Suprapubic skin (tissue), 4 donors: ENCODE data around the gene PRDM5. TPM values are rescaled to one million over a fixed set of nuclear protein-coding genes. Genes with fewer than 3 reads are reported as not detected.

Experiments
- DNase-seq, 2 donors: peaks; one replicate each; pipeline ENCODE4 v3.0.0-alpha.2; 2019; ENCODE audit warnings: low spot score in 2 of 2
- H3K27ac ChIP-seq: fragments of 200-600 bp; sonication (generic); one replicate; pipeline ENCODE4 v1.5.1; 2019
- H3K27me3 ChIP-seq: fragments of 200-600 bp; sonication (generic); one replicate; pipeline ENCODE4 v1.5.1; 2019
- H3K36me3 ChIP-seq: fragments of 200-600 bp; sonication (generic); one replicate; pipeline ENCODE4 v1.5.1; 2019
- H3K4me1 ChIP-seq: fragments of 200-600 bp; sonication (generic); one replicate; pipeline ENCODE4 v1.5.1; 2019
- H3K4me3 ChIP-seq: fragments of 200-600 bp; sonication (generic); one replicate; pipeline ENCODE4 v1.5.1; 2019; ENCODE audit warnings: mild to moderate bottlenecking
- H3K9me3 ChIP-seq: fragments of 200-600 bp; sonication (generic); one replicate; pipeline ENCODE4 v1.5.1; 2019
- EP300 ChIP-seq: sonication (generic); formaldehyde crosslinking; IDR thresholded peaks from one replicate; pipeline ENCODE4 v1.6.1; 2017; ENCODE audit warnings: antibody characterized with exemption
- POLR2A ChIP-seq, 2 donors: fragments of 450-650 bp; IDR thresholded peaks; one replicate each; pipeline ENCODE4 v1.6.1; 2017; ENCODE audit warnings: antibody characterized with exemption in 2 of 2, mild to moderate bottlenecking in 2 of 2, moderate library complexity in 2 of 2
- POLR2AphosphoS5 ChIP-seq, 3 donors: sonication (generic); formaldehyde crosslinking; IDR thresholded peaks; one replicate each; pipeline ENCODE4 v1.6.1; 2017; ENCODE audit warnings: antibody characterized with exemption in 3 of 3
- WGBS: methylation state at CpG from one replicate; pipeline ENCODE4 v1.1.5; 2018; 5-methylcytosine and 5-hydroxymethylcytosine counted together
- total RNA-seq, 4 donors: library from RNA; depleted of rRNA; stranded (reverse); fragments of >200 nt; gene quantifications; one replicate each; pipeline ENCODE4 v1.1.0, GENCODE V29; 2016
- TF ChIP-seq, protein P1 (sequence below), 2 donors: fragments of 200-600 bp in 1 of 2; fragments of 450-650 bp in 1 of 2; sonication (generic) in 1 of 2; IDR thresholded peaks; one replicate each; pipeline ENCODE4 v1.5.1; 2016 to 2019; ENCODE audit warnings: antibody characterized with exemption in 2 of 2, mild to moderate bottlenecking in 1 of 2, moderate library complexity in 1 of 2

PRDM5 gene
- total RNA-seq, 4 donors from 2014 or later: 3.0 to 12.0 (median 4.5) TPM

DNA sequence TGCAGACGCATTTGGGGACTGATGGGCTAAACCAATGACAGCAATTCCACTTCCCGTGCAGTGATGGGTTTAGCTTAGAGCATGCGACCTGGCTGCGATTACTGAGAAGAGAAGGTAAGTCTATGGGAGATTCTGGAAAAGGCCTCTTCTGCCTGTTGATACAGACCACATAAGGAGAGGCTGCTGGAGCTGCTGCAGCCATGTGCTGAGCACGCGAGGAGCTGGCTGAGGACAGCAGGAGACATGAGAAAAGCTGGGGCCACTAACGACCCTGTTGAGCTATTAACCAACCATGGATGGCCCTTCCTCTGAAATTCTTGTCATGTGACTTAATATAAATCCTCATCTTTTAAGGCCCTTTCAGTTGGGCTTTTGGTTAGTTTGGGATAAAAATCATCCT, 199.9 kb downstream of the PRDM5 start:
- Histone ChIP-seq H3K27ac (no peak overlapping the region), H3K4me1 (no peaks in the 10 kb centered on the region), H3K4me3 (no peak overlapping the region), H3K9me3 (no peaks in the 10 kb centered on the region), H3K36me3 (no peaks in the 10 kb centered on the region), H3K27me3 (no peaks in the 10 kb centered on the region)
- TF ChIP-seq, protein P1, sequence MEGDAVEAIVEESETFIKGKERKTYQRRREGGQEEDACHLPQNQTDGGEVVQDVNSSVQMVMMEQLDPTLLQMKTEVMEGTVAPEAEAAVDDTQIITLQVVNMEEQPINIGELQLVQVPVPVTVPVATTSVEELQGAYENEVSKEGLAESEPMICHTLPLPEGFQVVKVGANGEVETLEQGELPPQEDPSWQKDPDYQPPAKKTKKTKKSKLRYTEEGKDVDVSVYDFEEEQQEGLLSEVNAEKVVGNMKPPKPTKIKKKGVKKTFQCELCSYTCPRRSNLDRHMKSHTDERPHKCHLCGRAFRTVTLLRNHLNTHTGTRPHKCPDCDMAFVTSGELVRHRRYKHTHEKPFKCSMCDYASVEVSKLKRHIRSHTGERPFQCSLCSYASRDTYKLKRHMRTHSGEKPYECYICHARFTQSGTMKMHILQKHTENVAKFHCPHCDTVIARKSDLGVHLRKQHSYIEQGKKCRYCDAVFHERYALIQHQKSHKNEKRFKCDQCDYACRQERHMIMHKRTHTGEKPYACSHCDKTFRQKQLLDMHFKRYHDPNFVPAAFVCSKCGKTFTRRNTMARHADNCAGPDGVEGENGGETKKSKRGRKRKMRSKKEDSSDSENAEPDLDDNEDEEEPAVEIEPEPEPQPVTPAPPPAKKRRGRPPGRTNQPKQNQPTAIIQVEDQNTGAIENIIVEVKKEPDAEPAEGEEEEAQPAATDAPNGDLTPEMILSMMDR (IDR thresholded peaks at IDR 0.05): no peak
- TF ChIP-seq POLR2AphosphoS5 (IDR thresholded peaks at IDR 0.05) (no peak), EP300 (no peak), POLR2A (IDR thresholded peaks at IDR 0.05) (no peak)
- WGBS: 92% methylated on average over 7 of the region's 7 CpGs
- no peak for DNase-seq

DNA sequence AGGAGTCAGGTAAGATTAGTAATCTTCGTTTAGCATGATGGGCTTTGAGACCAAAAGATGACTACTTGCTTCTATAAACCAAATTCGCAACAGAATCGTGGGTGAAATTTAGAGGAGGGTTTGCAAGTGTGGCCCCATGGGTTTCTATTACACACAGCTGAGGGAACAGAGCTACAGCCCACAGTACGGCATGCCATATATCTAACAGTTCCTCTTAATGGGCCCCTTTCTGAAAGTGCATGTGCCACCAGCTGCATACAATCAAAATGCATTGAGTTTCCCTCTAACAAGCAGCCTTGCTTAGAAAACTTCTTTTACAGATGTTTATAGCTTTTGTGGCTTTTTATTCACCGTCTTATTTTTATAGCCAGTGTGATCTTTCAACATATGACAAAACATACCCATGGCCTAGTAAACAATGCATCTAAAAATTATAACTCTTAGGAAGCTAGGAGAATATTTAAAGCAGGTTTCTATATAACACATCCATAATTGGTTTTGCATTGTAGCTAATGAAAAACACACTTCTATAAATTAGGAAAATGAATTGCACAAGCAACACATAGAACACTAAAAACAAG, 202.1 kb downstream of the PRDM5 start:
- WGBS: 92% methylated on average over 5 of the region's 5 CpGs
- DNase-seq: no peak
- TF ChIP-seq POLR2A (IDR thresholded peaks at IDR 0.05): no peak
- TF ChIP-seq, protein P1 (IDR thresholded peaks at IDR 0.05): no peak
- TF ChIP-seq POLR2AphosphoS5 (IDR thresholded peaks at IDR 0.05): no peak
- TF ChIP-seq EP300: no peak
- no peak overlapping the region for H3K27ac ChIP-seq
- H3K4me1 ChIP-seq: no peaks in the 10 kb centered on the region
- H3K4me3 ChIP-seq: no peak overlapping the region
- no peaks in the 10 kb centered on the region for H3K27me3 ChIP-seq
- no peaks in the 10 kb centered on the region for H3K9me3 ChIP-seq
- H3K36me3 ChIP-seq: no peaks in the 10 kb centered on the region

DNA sequence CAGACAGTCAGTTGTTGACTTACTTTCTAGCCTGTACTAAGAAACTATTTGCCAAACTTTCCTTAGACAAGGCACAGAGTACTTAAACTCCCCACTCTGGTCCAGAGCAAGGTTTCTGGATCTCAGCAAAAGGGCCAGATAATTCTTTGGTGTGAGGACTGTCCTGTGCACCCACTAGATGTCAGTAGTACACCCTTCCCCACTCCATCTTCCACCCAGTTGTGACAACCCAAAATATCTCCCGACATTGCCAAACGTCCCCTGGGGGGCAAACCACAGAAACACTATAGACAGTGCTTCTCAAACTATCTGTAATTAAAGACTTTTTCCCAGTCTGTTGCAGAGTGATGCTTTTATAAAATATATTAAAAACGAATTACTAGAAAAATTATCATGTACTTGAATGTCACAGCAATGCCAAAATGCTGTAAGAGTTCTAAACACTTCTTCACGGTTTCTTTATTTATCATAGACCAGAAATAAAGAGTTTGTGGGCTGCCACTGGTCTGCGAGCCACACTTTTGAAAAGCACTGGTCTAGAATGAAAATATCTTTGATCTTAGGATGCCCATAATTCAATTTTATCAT, 203.5 kb downstream of the PRDM5 start:
- Histone ChIP-seq H3K36me3 (no peaks in the 10 kb centered on the region), H3K9me3 (no peaks in the 10 kb centered on the region)

DNA sequence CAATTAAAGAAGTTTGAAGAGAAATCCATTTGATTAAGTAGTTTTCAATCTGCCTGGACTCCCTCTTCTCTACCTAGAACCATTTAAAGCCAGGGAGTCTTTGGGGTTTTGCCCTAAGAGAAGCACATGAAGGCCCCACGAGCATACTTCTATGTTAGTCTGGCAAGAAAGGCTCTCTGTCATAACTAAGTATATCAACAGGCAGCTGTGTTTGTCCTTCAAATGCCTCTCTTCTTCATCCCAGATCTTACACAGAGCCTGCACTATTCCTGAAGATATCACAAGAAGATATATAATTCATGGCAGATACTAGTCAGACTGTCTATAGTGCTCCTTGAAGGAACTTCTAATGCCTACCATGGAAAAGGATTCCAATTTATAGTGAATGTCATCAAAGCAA, 206.2 kb downstream of the PRDM5 start:
- no peaks in the 10 kb centered on the region for H3K36me3 ChIP-seq
- no peak for DNase-seq
- no peak overlapping the region for H3K4me3 ChIP-seq
- H3K4me1 ChIP-seq: no peaks in the 10 kb centered on the region
- H3K9me3 ChIP-seq: no peaks in the 10 kb centered on the region
- no peak for TF ChIP-seq POLR2AphosphoS5 (IDR thresholded peaks at IDR 0.05)
- no peak for TF ChIP-seq POLR2A (IDR thresholded peaks at IDR 0.05)
- no peak overlapping the region for H3K27ac ChIP-seq
- whole genome bisulfite sequencing: 56% methylated on average over 1 of the region's 1 CpG
- H3K27me3 ChIP-seq: no peaks in the 10 kb centered on the region

More for the DNA sequence above, 203.5 kb downstream of the PRDM5 start:
- Histone ChIP-seq H3K4me1 (no peaks in the 10 kb centered on the region), H3K27me3 (no peaks in the 10 kb centered on the region), H3K27ac (no peak overlapping the region), H3K4me3 (no peak overlapping the region)
- 32% methylated on average over 5 of the region's 5 CpGs for WGBS
- TF ChIP-seq, protein P1 (IDR thresholded peaks at IDR 0.05): peak; percentile 24 to 29
- TF ChIP-seq EP300 (no peak), POLR2AphosphoS5 (IDR thresholded peaks at IDR 0.05) (no peak), POLR2A (IDR thresholded peaks at IDR 0.05) (no peak)
- no peak for DNase-seq

DNA sequence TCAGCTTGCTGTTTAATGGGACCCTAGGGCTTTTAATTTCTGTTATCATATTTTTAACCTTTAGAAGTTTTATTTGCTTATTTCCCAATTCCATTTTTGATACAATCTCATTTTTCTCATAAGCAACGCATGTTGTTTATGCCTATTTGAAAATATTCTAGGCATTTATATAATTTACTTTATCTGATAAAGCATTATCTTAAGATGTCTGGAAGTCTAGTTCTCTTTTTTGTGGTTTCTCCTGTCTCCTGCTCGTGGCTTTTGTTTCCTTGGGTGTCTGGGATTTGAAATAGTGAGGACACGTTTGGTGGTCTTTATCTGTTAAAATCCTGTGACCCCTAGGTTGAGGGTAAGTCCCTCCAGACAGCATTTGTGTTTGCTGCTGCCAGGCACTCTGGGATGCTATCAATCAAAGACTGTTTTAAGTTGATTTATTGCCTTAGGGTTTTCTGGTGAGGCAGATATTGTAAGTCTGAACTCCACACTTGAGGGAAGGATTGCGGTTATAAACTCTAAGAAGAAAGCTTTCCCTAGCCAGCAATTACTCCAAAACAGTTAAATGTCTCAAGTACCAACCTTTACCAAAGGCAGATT, 208.0 kb downstream of the PRDM5 start:
- Histone ChIP-seq H3K27me3 (no peaks in the 10 kb centered on the region), H3K36me3 (no peaks in the 10 kb centered on the region), H3K4me3 (no peak overlapping the region), H3K27ac (no peak overlapping the region), H3K9me3 (no peaks in the 10 kb centered on the region), H3K4me1 (no peaks in the 10 kb centered on the region)
- TF ChIP-seq EP300: no peak
- no peak for TF ChIP-seq POLR2A (IDR thresholded peaks at IDR 0.05)
- TF ChIP-seq POLR2AphosphoS5 (IDR thresholded peaks at IDR 0.05): no peak
- TF ChIP-seq, protein P1 (IDR thresholded peaks at IDR 0.05): no peak
- DNase-seq: no peak
- WGBS: 53% methylated on average over 4 of the region's 4 CpGs
